H1 (cell line): ENCODE data around the gene COLQ. TPM values are rescaled to one million over a fixed set of nuclear protein-coding genes. Genes with fewer than 3 reads are reported as not detected.

Experiments used
- CTCF ChIA-PET: fragments of 300-600 bp; sonication (Branson Sonifier 250); formaldehyde crosslinking; loops from one replicate; lab custom pipeline; 2021; ENCODE audit not compliant: partially characterized antibody; lab: Charles Lee
- POLR2A ChIA-PET: fragments of 300-600 bp; sonication (Branson Sonifier 250); formaldehyde crosslinking; loops from one replicate; lab custom pipeline; 2021; ENCODE audit warnings: inconsistent platforms; ENCODE audit not compliant: partially characterized antibody; lab: Charles Lee
- DNase-seq, 2 experiments: peaks; one replicate each; pipeline versions ENCODE4 v3.0.0 to v3.0.0-alpha.2; 2010 to 2022; ENCODE audit warnings: low spot score in 2 of 2, low read depth in 1 of 2, mixed read lengths in 1 of 2
- FAIRE-seq: peaks from 2 replicates; lab custom pipeline; 2011; peaks lifted over from hg19 to GRCh38; lab: Jason Lieb, UNC
- H2AFZ ChIP-seq: 2 replicates; pipeline ENCODE4 v1.8.1; 2012; ENCODE audit warnings: low read length, inconsistent platforms
- H2AK5ac ChIP-seq: 2 replicates; pipeline ENCODE4 v1.6.1; 2013; ENCODE audit warnings: low read depth, low read length
- H2BK120ac ChIP-seq: replicated peaks from 2 replicates; pipeline ENCODE3; 2013; ENCODE audit warnings: low read depth, low read length, inconsistent platforms
- H2BK12ac ChIP-seq: 2 replicates; pipeline ENCODE4 v1.6.1; 2013; ENCODE audit warnings: low read depth, low read length
- H2BK15ac ChIP-seq: 2 replicates; pipeline ENCODE4 v1.6.1; 2013; ENCODE audit warnings: low read length
- H2BK20ac ChIP-seq: 2 replicates; pipeline ENCODE4 v1.6.1; 2013; ENCODE audit warnings: low read length
- H2BK5ac ChIP-seq: 2 replicates; pipeline ENCODE4 v1.6.1; 2013; ENCODE audit warnings: low read depth, low read length
- H3K14ac ChIP-seq: 2 replicates; pipeline ENCODE4 v1.6.1; 2013; ENCODE audit warnings: inconsistent platforms; ENCODE audit not compliant: insufficient read length
- H3K18ac ChIP-seq: 2 replicates; pipeline ENCODE4 v1.6.1; 2013; ENCODE audit warnings: low read length; ENCODE audit errors: extremely low read depth
- H3K23ac ChIP-seq: 2 replicates; pipeline ENCODE4 v1.6.1; 2013; ENCODE audit warnings: inconsistent platforms; ENCODE audit not compliant: insufficient read length
- H3K23me2 ChIP-seq: 2 replicates; pipeline ENCODE4 v1.6.1; 2013; ENCODE audit warnings: low read depth, low read length
- H3K27ac ChIP-seq: 2 replicates; pipeline ENCODE4 v1.6.1; 2011; ENCODE audit warnings: low read depth, low read length, inconsistent platforms
- H3K27me3 ChIP-seq, 4 experiments: replicated peaks in 1 of 4; 1 replicate in 1 of 4; 2 replicates in 3 of 4; pipeline versions ENCODE4 v1.6.1 to v1.8.1; 2011 to 2013; ENCODE audit warnings: low read length in 3 of 4, mild to moderate bottlenecking in 3 of 4, inconsistent platforms in 2 of 4, mixed read lengths in 2 of 4, moderate library complexity in 1 of 4; ENCODE audit not compliant: control insufficient read depth in 3 of 4, insufficient read depth in 3 of 4; ENCODE audit errors: extremely low read depth in 1 of 4
- H3K36me3 ChIP-seq, 4 experiments: 2 replicates each; pipeline versions ENCODE4 v1.6.1 to v1.8.1; 2011 to 2013; ENCODE audit warnings: mild to moderate bottlenecking in 4 of 4, low read length in 3 of 4, moderate library complexity in 2 of 4, control low read depth in 1 of 4, inconsistent platforms in 1 of 4; ENCODE audit not compliant: insufficient read depth in 4 of 4, control insufficient read depth in 2 of 4
- H3K4ac ChIP-seq: replicated peaks from 2 replicates; pipeline ENCODE3; 2013; ENCODE audit warnings: low read length, low read depth, mixed read lengths, inconsistent platforms; ENCODE audit not compliant: insufficient read length
- H3K4me1 ChIP-seq, 4 experiments: replicated peaks in 1 of 4; 1 replicate in 1 of 4; 2 replicates in 3 of 4; pipeline versions ENCODE4 v1.6.1 to v1.8.1; 2011 to 2013; ENCODE audit warnings: low read length in 3 of 4, inconsistent platforms in 2 of 4, mixed read lengths in 1 of 4; ENCODE audit not compliant: insufficient read depth in 4 of 4, control insufficient read depth in 3 of 4
- H3K4me2 ChIP-seq, 2 experiments: 2 replicates each; pipeline versions ENCODE4 v1.6.1 to v1.8.1; 2011 to 2013; ENCODE audit warnings: low read depth in 2 of 2, low read length in 2 of 2, control low read depth in 1 of 2, inconsistent platforms in 1 of 2, mild to moderate bottlenecking in 1 of 2; ENCODE audit not compliant: insufficient read depth in 1 of 2
- H3K4me3 ChIP-seq, 4 experiments: fragments of 200-600, 300-600 bp in 1 of 4; sonication (generic), shearing (Covaris generic), sonication (Bioruptor Twin) in 1 of 4; 2 replicates each; pipeline versions ENCODE4 v1.5.1 to v1.8.1; 2011 to 2016; ENCODE audit warnings: low read length in 4 of 4, low read depth in 3 of 4, control low read depth in 2 of 4, inconsistent platforms in 2 of 4, mild to moderate bottlenecking in 2 of 4, mixed read lengths in 1 of 4, moderate library complexity in 1 of 4; ENCODE audit not compliant: insufficient read depth in 2 of 4; ENCODE audit errors: extremely low read depth in 1 of 4
- H3K56ac ChIP-seq: replicated peaks from 2 replicates; pipeline ENCODE3; 2013; ENCODE audit warnings: low read depth, mild to moderate bottlenecking, mixed read lengths, low read length, inconsistent platforms; ENCODE audit not compliant: insufficient read length
- H3K79me1 ChIP-seq: 2 replicates; pipeline ENCODE4 v1.6.1; 2013; ENCODE audit warnings: low read depth, low read length, control low read depth
- H3K79me2 ChIP-seq, 2 experiments: 2 replicates each; pipeline versions ENCODE4 v1.6.1 to v1.8.1; 2012 to 2013; ENCODE audit warnings: low read length in 2 of 2, mild to moderate bottlenecking in 2 of 2, inconsistent platforms in 1 of 2; ENCODE audit not compliant: insufficient read depth in 2 of 2, control insufficient read depth in 1 of 2
- H3K9ac ChIP-seq, 4 experiments: replicated peaks in 1 of 4; 1 replicate in 1 of 4; 2 replicates in 3 of 4; pipeline versions ENCODE4 v1.6.1 to v1.8.1; 2011 to 2013; ENCODE audit warnings: low read depth in 3 of 4, low read length in 3 of 4, control low read depth in 2 of 4, mild to moderate bottlenecking in 2 of 4, moderate library complexity in 2 of 4, inconsistent platforms in 1 of 4; ENCODE audit errors: extremely low read depth in 1 of 4
- H3K9me3 ChIP-seq, 2 experiments: 2 replicates each; pipeline versions ENCODE4 v1.6.1 to v1.8.1; 2012 to 2013; ENCODE audit warnings: mild to moderate bottlenecking in 2 of 2, moderate library complexity in 2 of 2, control low read depth in 1 of 2, inconsistent platforms in 1 of 2, low read depth in 1 of 2, low read length in 1 of 2, mixed read lengths in 1 of 2; ENCODE audit not compliant: insufficient read depth in 2 of 2
- H4K20me1 ChIP-seq, 2 experiments: replicated peaks in 1 of 2; 2 replicates each; pipeline versions ENCODE3 to v1.8.1; 2011 to 2013; ENCODE audit warnings: inconsistent platforms in 2 of 2, low read length in 2 of 2, mild to moderate bottlenecking in 1 of 2; ENCODE audit not compliant: insufficient read depth in 2 of 2, control insufficient read depth in 1 of 2
- H4K5ac ChIP-seq: 2 replicates; pipeline ENCODE4 v1.6.1; 2013; ENCODE audit warnings: low read length, low read depth, mixed read lengths, inconsistent platforms; ENCODE audit not compliant: insufficient read length
- H4K8ac ChIP-seq: 2 replicates; pipeline ENCODE4 v1.8.0; 2013; ENCODE audit warnings: mild to moderate bottlenecking, moderate library complexity, low read length, inconsistent platforms; ENCODE audit not compliant: insufficient read depth; ENCODE audit errors: extremely low read depth
- H4K91ac ChIP-seq: replicated peaks from 2 replicates; pipeline ENCODE3; 2013; ENCODE audit warnings: low read length, mixed read lengths, inconsistent platforms; ENCODE audit not compliant: insufficient read length
- POLR2A ChIP-seq, 2 experiments: IDR thresholded peaks; 1 replicate in 1 of 2; 2 replicates in 1 of 2; pipeline ENCODE4 v1.6.1; 2011; ENCODE audit warnings: low read depth in 2 of 2, low read length in 2 of 2, mild to moderate bottlenecking in 2 of 2; ENCODE audit errors: control extremely low read depth in 1 of 2
- WGBS, 2 experiments: shearing (Covaris generic) in 1 of 2; methylation state at CpG; one replicate each; pipeline versions ENCODE4 v1.1.6 to v1.1.7; 2013 to 2015; ENCODE audit warnings: low lambda C conversion rate in 2 of 2, mixed read lengths in 2 of 2, inconsistent platforms in 1 of 2, low coverage in 1 of 2, missing lambda C conversion rate in 1 of 2; ENCODE audit not compliant: insufficient replicate concordance in 2 of 2, insufficient coverage in 1 of 2, insufficient read length in 1 of 2; ENCODE audit errors: extremely low coverage in 1 of 2, missing lambda C conversion rate in 1 of 2; 5-methylcytosine and 5-hydroxymethylcytosine counted together
- polyA plus RNA-seq, 7 experiments: library from polyadenylated mRNA; depleted of rRNA in 3 of 7; stranded (reverse) in 5 of 7; unstranded in 2 of 7; fragments of >200 nt in 5 of 7; fragments of 200-250 nt in 2 of 7; gene quantifications; 1 replicate in 5 of 7; 2 replicates in 1 of 7; 4 replicates in 1 of 7; pipeline versions ENCODE4 v1.2.1 to v1.2.3, GENCODE V29; 2011 to 2013; ENCODE audit warnings: missing spikeins in 2 of 7, mixed read lengths in 2 of 7
- total RNA-seq: library from RNA; stranded (reverse); fragmentation: NEBNext Ultra II Directional; extraction: Animal tissue kit (Norgen Biotek cat#: 25700); gene quantifications from 2 replicates; pipeline ENCODE4 v1.2.1, GENCODE V29; 2021
- TF ChIP-seq, protein P1 (sequence below), 3 experiments: IDR thresholded peaks; 1 replicate in 2 of 3; 2 replicates in 1 of 3; pipeline versions ENCODE4 v1.5.1 to v1.6.1; 2011; ENCODE audit warnings: low read length in 3 of 3, mild to moderate bottlenecking in 3 of 3, inconsistent platforms in 2 of 3, low read depth in 1 of 3, moderate library complexity in 1 of 3; ENCODE audit not compliant: insufficient read depth in 1 of 3; ENCODE audit errors: control extremely low read depth in 1 of 3

The COLQ gene
- total and polyA plus RNA-seq, 2 of the 8 experiments (the other 6 are each of a cell fraction or from before 2014, with no cell fraction given), result 1.5 to 1.9 TPM

DNA sequence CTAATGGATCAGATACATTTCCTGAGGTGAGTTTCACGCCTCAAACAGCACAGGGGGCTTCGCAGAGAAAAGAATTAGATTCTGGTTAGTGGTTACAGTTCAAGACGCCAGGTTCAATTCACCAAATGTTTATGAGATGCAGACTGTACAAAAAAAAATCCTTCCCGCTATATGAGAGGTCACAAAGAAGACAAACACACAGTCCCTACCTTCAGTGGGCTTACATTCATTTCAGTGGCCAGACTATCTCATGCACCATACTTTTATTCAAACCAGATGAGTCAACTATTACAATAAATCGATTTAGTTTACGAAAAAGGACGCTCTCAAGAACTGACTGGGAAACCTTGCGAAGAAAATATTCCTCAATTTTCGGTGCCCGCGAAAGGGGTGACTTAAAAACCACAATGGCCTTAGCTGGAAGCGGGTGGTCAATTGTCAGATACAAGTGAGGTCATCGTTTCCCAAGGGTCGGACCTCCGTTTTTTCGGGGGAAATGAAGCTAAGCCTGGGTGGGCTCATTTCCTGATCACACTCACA is 94.9 kb downstream of the COLQ start:
- ChIA-PET CTCF (interaction anchor here (0.9 to 2.2 kb wide), 7 partner anchors 10 to 224 kb away, joined by 3 to 8 read pairs (median 5); partner anchors contain the start of gene SH3BP5), POLR2A (no interaction called here)
- peak overlapping the region; percentile 77 to 80 for H3K4me2 ChIP-seq
- peak overlapping the region; percentile 79 to 99 (median 96) for H3K4me3 ChIP-seq
- peak overlapping the region; percentile 96; the same call in 1 of the 2 replicates for H4K8ac ChIP-seq
- peaks cover 7 to 45% (median 14%) of the 10 kb centered on the region in 4 experiments; a peak in 7 of 8 replicates for H3K36me3 ChIP-seq
- no peaks in the 10 kb centered on the region for H3K27me3 ChIP-seq
- peaks cover 0 to 7% (median 4%) of the 10 kb centered on the region in 4 experiments; a peak in 5 of 7 replicates for H3K4me1 ChIP-seq
- H2BK15ac ChIP-seq, result no peak overlapping the region
- no peak overlapping the region for H2BK120ac ChIP-seq
- no peak overlapping the region for H3K4ac ChIP-seq
- no peak overlapping the region for H2AK5ac ChIP-seq
- peak overlapping the region; percentile 93 for H3K27ac ChIP-seq
- H2BK12ac ChIP-seq, result 0 out of 2 replicates have a peak overlapping the region, but pooled peaks have one; percentile 41
- H4K91ac ChIP-seq, result peak overlapping the region; percentile 29
- no peak for DNase-seq
- peak overlapping the region; percentile 99 for H2AFZ ChIP-seq
- no peaks in the 10 kb centered on the region for H3K9me3 ChIP-seq
- no peak overlapping the region for H3K56ac ChIP-seq
- no peak for FAIRE-seq
- H4K20me1 ChIP-seq, result no peaks in the 10 kb centered on the region
- whole genome bisulfite sequencing, 2 experiments, result 53% methylated on average over 16 of the region's 16 CpGs; no CpG with 5 or more reads in 1 of the 2 experiments
- H3K23me2 ChIP-seq, result peaks cover 3% of the 10 kb centered on the region
- peaks cover 2% of the 10 kb centered on the region; the same call in 1 of the 2 replicates for H3K79me1 ChIP-seq
- H3K79me2 ChIP-seq, result peaks cover 11 to 51% of the 10 kb centered on the region in 2 experiments
- H3K14ac ChIP-seq, result no peak overlapping the region
- H2BK20ac ChIP-seq, result no peak overlapping the region
- peak overlapping the region; percentile 90 to 94 (median 92) for H3K9ac ChIP-seq
- TF ChIP-seq, protein P1, sequence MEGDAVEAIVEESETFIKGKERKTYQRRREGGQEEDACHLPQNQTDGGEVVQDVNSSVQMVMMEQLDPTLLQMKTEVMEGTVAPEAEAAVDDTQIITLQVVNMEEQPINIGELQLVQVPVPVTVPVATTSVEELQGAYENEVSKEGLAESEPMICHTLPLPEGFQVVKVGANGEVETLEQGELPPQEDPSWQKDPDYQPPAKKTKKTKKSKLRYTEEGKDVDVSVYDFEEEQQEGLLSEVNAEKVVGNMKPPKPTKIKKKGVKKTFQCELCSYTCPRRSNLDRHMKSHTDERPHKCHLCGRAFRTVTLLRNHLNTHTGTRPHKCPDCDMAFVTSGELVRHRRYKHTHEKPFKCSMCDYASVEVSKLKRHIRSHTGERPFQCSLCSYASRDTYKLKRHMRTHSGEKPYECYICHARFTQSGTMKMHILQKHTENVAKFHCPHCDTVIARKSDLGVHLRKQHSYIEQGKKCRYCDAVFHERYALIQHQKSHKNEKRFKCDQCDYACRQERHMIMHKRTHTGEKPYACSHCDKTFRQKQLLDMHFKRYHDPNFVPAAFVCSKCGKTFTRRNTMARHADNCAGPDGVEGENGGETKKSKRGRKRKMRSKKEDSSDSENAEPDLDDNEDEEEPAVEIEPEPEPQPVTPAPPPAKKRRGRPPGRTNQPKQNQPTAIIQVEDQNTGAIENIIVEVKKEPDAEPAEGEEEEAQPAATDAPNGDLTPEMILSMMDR (IDR thresholded peaks at IDR 0.05; ENCODE audit: control extremely low read depth in 1 of 3, insufficient read depth in 1 of 3, low read depth in 1 of 3, low read length in 3 of 3), result no peak
- TF ChIP-seq POLR2A (IDR thresholded peaks at IDR 0.05; ENCODE audit: control extremely low read depth in 1 of 2, low read depth in 2 of 2, low read length in 2 of 2), result peak in 1 of 2 experiments; percentile 12; a peak in 1 of 3 replicates
- peak overlapping the region; percentile 97 for H4K5ac ChIP-seq
- H3K23ac ChIP-seq, result no peak overlapping the region
- H2BK5ac ChIP-seq, result peak overlapping the region; percentile 89; the same call in 1 of the 2 replicates
- H3K18ac ChIP-seq, result no peak overlapping the region
